AG04450 (cell line): Measurements from ENCODE around the gene ASB3. TPM values are rescaled to one million over a fixed set of nuclear protein-coding genes. Genes with fewer than 3 reads are reported as not detected.

Experiments used
- CTCF ChIA-PET: fragments of 300-600, 350-600 bp; formaldehyde crosslinking; extraction: SDS; loops from one replicate; lab custom pipeline; 2022; ENCODE audit warnings: antibody characterized with exemption, inconsistent platforms; lab: Charles Lee
- POLR2A ChIA-PET: fragments of 350-600 bp; formaldehyde crosslinking; extraction: SDS; loops from one replicate; lab custom pipeline; 2021; ENCODE audit warnings: antibody characterized with exemption, inconsistent platforms; lab: Yijun Ruan, JAX
- DNase-seq: peaks from one replicate; pipeline ENCODE4 v3.0.0-alpha.2; 2011; ENCODE audit warnings: low read depth, low spot score
- H3K27ac ChIP-seq: one replicate; pipeline ENCODE4 v1.5.1; 2012; ENCODE audit warnings: low read depth, low read length, control low read depth
- H3K27me3 ChIP-seq: one replicate; pipeline ENCODE4 v1.6.0; 2012; ENCODE audit warnings: low read length; ENCODE audit not compliant: control insufficient read depth, insufficient read depth
- H3K4me3 ChIP-seq: 2 replicates; pipeline ENCODE4 v1.5.1; 2011; ENCODE audit warnings: mild to moderate bottlenecking, low read depth, low read length, control low read depth
- H3K9me3 ChIP-seq: 2 replicates; pipeline ENCODE4 v1.5.1; 2012; ENCODE audit warnings: low read length; ENCODE audit not compliant: control insufficient read depth, insufficient read depth
- CTCF ChIP-seq: IDR thresholded peaks from 2 replicates; pipeline ENCODE4 v1.5.1; 2011; ENCODE audit warnings: low read depth, low read length, control low read depth, inconsistent platforms
- polyA plus RNA-seq: library from polyadenylated mRNA; depleted of rRNA; stranded (reverse); fragments of >200 nt; gene quantifications from 2 replicates; pipeline ENCODE4 v1.2.3, GENCODE V29; 2011; rRNA removed

The ASB3 gene
- polyA plus RNA-seq, 1 experiment: 38.0 TPM

DNA sequence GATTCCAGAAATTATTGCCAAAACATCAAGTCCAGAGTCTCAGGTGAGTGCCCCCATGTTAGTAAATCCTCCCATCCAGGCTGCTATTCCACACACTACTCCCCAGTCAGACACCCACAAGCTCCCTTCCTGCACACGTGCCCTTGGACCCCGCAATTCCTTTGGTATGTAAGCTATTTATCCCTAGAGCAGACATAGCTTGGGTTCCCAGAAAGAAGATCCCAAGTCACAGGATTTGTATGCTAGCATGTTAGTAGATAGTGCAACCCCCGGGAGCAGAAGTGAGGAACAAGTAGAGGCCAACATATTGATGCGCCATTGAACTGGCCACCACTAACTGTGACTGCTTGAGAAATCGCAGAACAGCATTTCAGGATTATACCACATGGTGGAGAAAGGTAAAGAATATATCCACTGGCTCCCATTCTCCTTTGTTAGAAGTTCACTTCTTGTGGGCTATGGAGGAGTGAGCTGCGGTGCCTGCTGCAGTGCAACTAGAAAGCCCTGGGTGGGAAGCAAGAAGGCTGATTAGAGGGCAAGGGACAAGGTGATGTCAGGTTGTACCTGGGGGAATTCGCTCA lies 156.6 kb downstream of the ASB3 start:
- no peak for TF ChIP-seq CTCF
- POLR2A ChIA-PET: no interaction called here

DNA sequence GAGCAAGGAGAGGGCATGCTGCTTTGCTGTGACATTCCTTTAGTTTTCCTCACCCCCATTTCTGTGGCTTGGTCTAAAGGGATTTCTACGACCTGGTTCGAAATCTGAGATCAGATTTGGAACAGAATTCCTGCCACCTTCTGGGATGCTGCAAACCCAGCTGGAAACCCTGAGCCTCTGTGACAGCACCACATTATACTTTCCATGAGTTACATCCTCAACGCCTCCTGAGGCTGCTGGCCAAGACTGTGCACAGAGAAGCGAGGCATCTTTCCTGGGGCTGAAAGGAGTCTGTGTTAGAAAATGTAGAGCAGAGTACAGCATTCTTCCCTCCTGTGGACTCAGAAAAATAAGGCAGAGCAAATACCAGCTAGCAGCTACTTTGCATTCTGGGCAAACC lies 157.3 kb downstream of the ASB3 start:
- TF ChIP-seq CTCF: no peak
- Histone ChIP-seq H3K27me3 (no peaks in the 10 kb centered on the region), H3K27ac (no peak overlapping the region), H3K9me3 (no peaks in the 10 kb centered on the region), H3K4me3 (no peak overlapping the region)
- ChIA-PET POLR2A (no interaction called here), CTCF (no interaction called here)
- no peak for DNase-seq

More for the DNA sequence above, 156.6 kb downstream of the ASB3 start:
- Histone ChIP-seq H3K27ac (no peak overlapping the region), H3K27me3 (no peaks in the 10 kb centered on the region), H3K4me3 (no peak overlapping the region), H3K9me3 (no peaks in the 10 kb centered on the region)
- CTCF ChIA-PET: no interaction called here
- DNase-seq: no peak

DNA sequence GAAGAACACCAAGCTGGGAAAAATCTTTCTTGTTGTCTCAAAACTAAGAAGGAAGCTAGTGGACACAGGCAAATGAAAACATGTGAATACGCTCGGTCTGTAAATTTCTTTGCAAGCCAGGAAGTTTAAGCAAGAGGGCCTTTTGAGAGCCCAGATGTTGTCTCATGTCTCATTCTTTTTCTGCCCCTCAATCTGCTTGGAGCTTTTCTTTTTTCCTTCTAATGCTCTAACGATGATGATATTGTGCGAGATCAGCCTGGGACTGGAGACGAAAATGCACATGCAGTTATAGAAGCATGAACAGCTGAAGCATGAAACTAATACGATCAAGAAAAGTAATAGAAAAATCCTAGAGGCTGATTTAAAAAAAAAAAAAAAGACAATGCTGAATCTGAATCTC lies 157.8 kb downstream of the ASB3 start:
- no peak overlapping the region for H3K4me3 ChIP-seq
- no peaks in the 10 kb centered on the region for H3K9me3 ChIP-seq
- POLR2A ChIA-PET: interaction anchor here (0.6 kb wide), 1 partner anchor 131 kb away, joined by 4 read pairs; no protein-coding TSS in a partner anchor
- TF ChIP-seq CTCF: no peak
- CTCF ChIA-PET: no interaction called here
- H3K27me3 ChIP-seq: no peaks in the 10 kb centered on the region
- no peak overlapping the region for H3K27ac ChIP-seq
- DNase-seq: no peak

GRCh38 chr2:53622141-53622540 lies 164.6 kb downstream of the ASB3 start:
- Histone ChIP-seq H3K4me3 (no peak overlapping the region), H3K27me3 (no peaks in the 10 kb centered on the region), H3K27ac (no peak overlapping the region), H3K9me3 (no peaks in the 10 kb centered on the region)
- DNase-seq: no peak
- TF ChIP-seq CTCF: no peak
- POLR2A ChIA-PET: no interaction called here
- CTCF ChIA-PET: interaction anchor here (0.9 kb wide), 1 partner anchor 18 kb away, joined by 4 read pairs; no protein-coding TSS in a partner anchor

GRCh38 chr2:53620981-53621380 lies 165.8 kb downstream of the ASB3 start:
- H3K27ac ChIP-seq: no peak overlapping the region
- H3K27me3 ChIP-seq: no peaks in the 10 kb centered on the region
- TF ChIP-seq CTCF: no peak
- CTCF ChIA-PET: no interaction called here
- POLR2A ChIA-PET: no interaction called here
- peak; percentile 21 for DNase-seq
- H3K4me3 ChIP-seq: no peak overlapping the region
- no peaks in the 10 kb centered on the region for H3K9me3 ChIP-seq

Other genes with a start within 250 kb of the ASB3 start
- gene CHAC2, start 19.1 kb downstream of the ASB3 start, polyA plus RNA-seq: 2.4 and 3.6 TPM in 2 replicates
- 73.5 and 102 TPM in 2 replicates for gene ERLEC1, start 91 bp upstream of the ASB3 start, polyA plus RNA-seq
- gene GPR75, start 73.0 kb upstream of the ASB3 start, polyA plus RNA-seq: 1.8 and 2.0 TPM in 2 replicates
- gene PSME4, start 184.0 kb upstream of the ASB3 start, polyA plus RNA-seq: 48.4 and 52.0 TPM in 2 replicates